ENCODE data around the gene PLXNA2. TPM values are rescaled to one million over a fixed set of nuclear protein-coding genes. Genes with fewer than 3 reads are reported as not detected.

Gene PLXNA2
- total and polyA plus RNA-seq, 11 donors = 9.2 to 28.2 (median 18.0) TPM

DNA sequence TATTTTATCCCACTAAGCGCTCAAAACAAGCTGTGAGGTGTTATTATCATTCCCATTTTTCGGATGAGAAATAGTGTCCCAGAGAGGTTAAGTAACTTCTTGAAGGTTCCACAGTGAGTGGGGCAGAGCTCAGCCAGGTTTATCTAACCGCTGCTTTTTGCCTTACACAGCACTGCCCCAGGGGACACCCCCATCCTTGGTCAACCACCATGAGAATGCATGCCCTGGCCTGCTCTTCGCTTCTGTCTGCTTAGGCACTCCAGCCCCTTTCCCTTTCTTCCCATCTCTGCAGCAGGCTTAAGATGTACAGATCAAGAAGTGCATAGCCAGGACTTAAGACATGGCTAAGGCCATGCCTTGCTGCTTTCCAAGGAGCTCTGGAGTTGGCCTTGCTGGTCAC lies 174.3 kb downstream of the PLXNA2 start:
- Histone ChIP-seq H3K4me3 (no peak overlapping the region), H3K4me1 (peaks cover 0 to 13% (median 0%) of the 10 kb centered on the region in 12 donors), H3K9me3 (no peaks in the 10 kb centered on the region), H3K27ac (no peak overlapping the region), H3K27me3 (no peaks in the 10 kb centered on the region), H3K36me3 (peaks cover 0 to 92% (median 45%) of the 10 kb centered on the region in 9 donors)
- WGBS, 4 donors = 94 to 99% (median 97%) methylated on average over 4 of the region's 4 CpGs
- DNase-seq (no peak), ATAC-seq (no peak)
- intact Hi-C loops (cut with DNase I) = no loop called here
- TF ChIP-seq, protein P1, sequence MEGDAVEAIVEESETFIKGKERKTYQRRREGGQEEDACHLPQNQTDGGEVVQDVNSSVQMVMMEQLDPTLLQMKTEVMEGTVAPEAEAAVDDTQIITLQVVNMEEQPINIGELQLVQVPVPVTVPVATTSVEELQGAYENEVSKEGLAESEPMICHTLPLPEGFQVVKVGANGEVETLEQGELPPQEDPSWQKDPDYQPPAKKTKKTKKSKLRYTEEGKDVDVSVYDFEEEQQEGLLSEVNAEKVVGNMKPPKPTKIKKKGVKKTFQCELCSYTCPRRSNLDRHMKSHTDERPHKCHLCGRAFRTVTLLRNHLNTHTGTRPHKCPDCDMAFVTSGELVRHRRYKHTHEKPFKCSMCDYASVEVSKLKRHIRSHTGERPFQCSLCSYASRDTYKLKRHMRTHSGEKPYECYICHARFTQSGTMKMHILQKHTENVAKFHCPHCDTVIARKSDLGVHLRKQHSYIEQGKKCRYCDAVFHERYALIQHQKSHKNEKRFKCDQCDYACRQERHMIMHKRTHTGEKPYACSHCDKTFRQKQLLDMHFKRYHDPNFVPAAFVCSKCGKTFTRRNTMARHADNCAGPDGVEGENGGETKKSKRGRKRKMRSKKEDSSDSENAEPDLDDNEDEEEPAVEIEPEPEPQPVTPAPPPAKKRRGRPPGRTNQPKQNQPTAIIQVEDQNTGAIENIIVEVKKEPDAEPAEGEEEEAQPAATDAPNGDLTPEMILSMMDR (IDR thresholded peaks at IDR 0.05) = no peak
- TF ChIP-seq POLR2A (IDR thresholded peaks at IDR 0.05) = no peak

DNA sequence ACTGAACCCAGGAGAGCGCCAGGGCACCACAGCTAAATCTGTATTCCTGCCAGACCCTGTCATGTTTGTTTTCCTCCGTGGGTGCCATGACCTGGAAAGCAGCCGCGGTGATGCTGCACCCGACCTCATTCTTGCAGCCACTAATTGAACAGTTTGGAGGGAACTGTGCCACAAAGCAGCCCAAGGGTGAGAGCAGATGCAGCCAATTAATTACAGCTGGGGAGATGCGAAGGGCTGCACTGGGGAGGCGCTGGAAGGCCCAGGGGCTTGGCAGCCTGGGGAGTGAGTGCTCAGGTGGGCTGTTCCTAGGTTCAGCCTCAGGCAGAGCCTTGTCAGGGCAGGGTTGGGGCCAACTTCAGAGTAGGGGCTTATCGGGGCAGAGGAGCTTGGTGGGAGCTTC lies 174.9 kb downstream of the PLXNA2 start:
- no peak for TF ChIP-seq POLR2A (IDR thresholded peaks at IDR 0.05)
- TF ChIP-seq, protein P1 (IDR thresholded peaks at IDR 0.05) = no peak
- no peak overlapping the region for H3K27ac ChIP-seq
- peaks cover 0 to 86% (median 41%) of the 10 kb centered on the region in 9 donors for H3K36me3 ChIP-seq
- ATAC-seq (no peak), DNase-seq (no peak)
- no peak overlapping the region for H3K4me3 ChIP-seq
- 90 to 94% (median 93%) methylated on average over 8 of the region's 8 CpGs for WGBS, 4 donors
- intact Hi-C loops (cut with DNase I) = no loop called here
- no peaks in the 10 kb centered on the region for H3K27me3 ChIP-seq
- no peaks in the 10 kb centered on the region for H3K9me3 ChIP-seq
- H3K4me1 ChIP-seq = peaks cover 0 to 13% (median 0%) of the 10 kb centered on the region in 12 donors

DNA sequence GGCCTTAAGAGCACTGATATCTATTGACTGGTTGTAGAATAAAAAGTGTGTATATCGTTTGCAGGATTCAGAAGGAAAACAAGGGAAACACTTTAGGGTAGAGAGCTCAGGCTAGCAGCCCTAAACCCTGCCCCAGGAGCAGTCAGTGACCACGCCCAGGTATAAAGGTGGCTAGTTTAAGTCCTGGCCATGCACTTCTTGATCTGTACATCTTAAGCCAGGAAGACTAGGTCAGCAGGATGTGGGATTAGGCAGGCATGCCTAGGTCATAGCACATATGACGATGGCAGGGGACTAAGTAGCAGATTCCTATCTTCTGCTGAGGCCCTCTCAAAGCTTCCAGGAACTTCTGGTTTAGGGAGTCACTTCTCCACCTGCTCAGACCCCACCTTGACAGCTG lies 175.3 kb downstream of the PLXNA2 start:
- ATAC-seq = no peak
- no peaks in the 10 kb centered on the region for H3K27me3 ChIP-seq
- intact Hi-C loops (cut with DNase I) = no loop called here
- H3K36me3 ChIP-seq = peaks cover 0 to 82% (median 38%) of the 10 kb centered on the region in 9 donors
- DNase-seq = no peak
- WGBS, 4 donors = 89 to 96% (median 92%) methylated on average over 3 of the region's 3 CpGs
- H3K9me3 ChIP-seq = no peaks in the 10 kb centered on the region
- no peak overlapping the region for H3K27ac ChIP-seq
- no peak overlapping the region for H3K4me3 ChIP-seq
- H3K4me1 ChIP-seq = peaks cover 0 to 13% (median 0%) of the 10 kb centered on the region in 12 donors
- TF ChIP-seq POLR2A (IDR thresholded peaks at IDR 0.05) = no peak
- TF ChIP-seq, protein P1 (IDR thresholded peaks at IDR 0.05) = no peak

DNA sequence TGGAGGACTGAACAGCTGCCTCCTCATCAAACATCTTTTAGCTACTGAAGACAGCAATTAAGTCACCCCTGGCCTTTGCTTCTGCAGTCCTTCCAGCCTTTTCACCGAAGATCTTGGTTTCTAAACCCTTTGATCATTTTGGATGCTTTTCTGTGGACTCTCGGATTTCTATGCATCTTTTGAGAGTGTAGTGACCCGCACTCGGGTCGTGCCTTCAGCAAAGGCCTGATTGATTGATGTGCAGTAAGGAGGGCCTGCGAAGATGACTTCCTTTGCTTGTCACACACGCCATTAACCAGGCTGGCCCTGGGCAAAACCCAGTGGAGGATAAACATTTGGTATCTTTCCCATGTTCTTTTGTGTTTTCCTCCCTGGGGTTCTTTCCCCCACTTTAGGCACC lies 175.8 kb downstream of the PLXNA2 start:
- DNase-seq = no peak
- Histone ChIP-seq H3K4me1 (peaks cover 0 to 13% (median 0%) of the 10 kb centered on the region in 12 donors), H3K9me3 (no peaks in the 10 kb centered on the region), H3K36me3 (peaks cover 0 to 81% (median 33%) of the 10 kb centered on the region in 9 donors), H3K27ac (no peak overlapping the region), H3K27me3 (no peaks in the 10 kb centered on the region), H3K4me3 (no peak overlapping the region)
- WGBS, 4 donors = 91 to 99% (median 94%) methylated on average over 7 of the region's 7 CpGs
- no peak for ATAC-seq
- TF ChIP-seq, protein P1 (IDR thresholded peaks at IDR 0.05) = no peak
- TF ChIP-seq POLR2A (IDR thresholded peaks at IDR 0.05) = no peak
- intact Hi-C loops (cut with DNase I) = no loop called here
